ENCODE results near the gene PLVAP. TPM values are rescaled to one million over a fixed set of nuclear protein-coding genes. Genes with fewer than 3 reads are reported as not detected.

Gene PLVAP
- total RNA-seq, 1 experiment from 2014 or later = not detected

GRCh38 chr19:17321655-17322489, 55.3 kb downstream of the PLVAP start:
- Histone ChIP-seq H4K91ac (ENCODE audit: insufficient read length, low read depth, low read length) (no peak overlapping the region), H3K27ac (ENCODE audit: insufficient read length, low read depth, low read length) (no peak overlapping the region), H3K4ac (ENCODE audit: low read depth, low read length) (no peak overlapping the region), H4K20me1 (ENCODE audit: control insufficient read depth, insufficient read depth, insufficient read length) (no peaks in the 10 kb centered on the region), H3K23me2 (ENCODE audit: insufficient read length, low read depth, low read length, poor library complexity, severe bottlenecking) (no peaks in the 10 kb centered on the region), H2BK5ac (ENCODE audit: insufficient read length, low read length) (no peak overlapping the region), H3K56ac (ENCODE audit: insufficient read length, low read depth, low read length) (no peak overlapping the region), H2AK5ac (ENCODE audit: insufficient read length, low read length) (no peak overlapping the region), H3K4me2 (ENCODE audit: insufficient read depth, insufficient read length, low read length) (no peak overlapping the region), H4K8ac (replicated peaks; ENCODE audit: insufficient read length, low read depth, low read length) (no peak overlapping the region), H3K79me2 (ENCODE audit: insufficient read depth, low read length) (no peaks in the 10 kb centered on the region), H2BK120ac (ENCODE audit: low read depth, low read length, poor library complexity, severe bottlenecking) (no peak overlapping the region), H3K23ac (ENCODE audit: insufficient read length, low read depth, low read length) (no peak overlapping the region), H3K4me1 (ENCODE audit: insufficient read depth, low read length) (no peaks in the 10 kb centered on the region), H2AFZ (ENCODE audit: low read length) (no peak overlapping the region), H3K9me3 (ENCODE audit: control insufficient read depth, low read depth, low read length) (no peaks in the 10 kb centered on the region), H3K79me1 (ENCODE audit: insufficient read depth, low read depth, low read length, poor library complexity, severe bottlenecking) (no peaks in the 10 kb centered on the region), H2BK20ac (ENCODE audit: low read depth, low read length, poor library complexity, severe bottlenecking) (no peak overlapping the region), H2BK15ac (ENCODE audit: low read depth, low read length) (no peak overlapping the region), H3K18ac (ENCODE audit: insufficient read length, low read depth, low read length) (no peak overlapping the region), H3K27me3 (ENCODE audit: insufficient read depth, low read length) (no peaks in the 10 kb centered on the region), H2BK12ac (ENCODE audit: insufficient read length, low read depth, low read length) (no peak overlapping the region), H3K14ac (ENCODE audit: insufficient read depth, low read length) (no peak overlapping the region), H3T11ph (ENCODE audit: low read length) (no peak overlapping the region), H4K5ac (ENCODE audit: insufficient read length, low read depth, low read length) (no peak overlapping the region), H3K9ac (ENCODE audit: extremely low read depth, insufficient read length, low read length) (no peak overlapping the region)
- Mint-ChIP-seq H3K9me3 (no peaks in the 10 kb centered on the region), H3K4me3 (no peak overlapping the region; a peak in 1 of 5 replicates), H3K27me3 (ENCODE audit: low read depth) (peaks cover 2% of the 10 kb centered on the region; the same call in 1 of the 2 replicates), H3K27ac (peak overlapping the region; percentile 48 to 90 (median 87); a peak in 6 of 7 replicates), H3K36me3 (ENCODE audit: insufficient read depth in 1 of 3, low read depth in 3 of 3) (peaks cover 15 to 51% (median 28%) of the 10 kb centered on the region in 3 experiments), H3K4me1 (peaks cover 4 to 8% of the 10 kb centered on the region in 2 experiments)
- TF ChIP-seq, protein P1, sequence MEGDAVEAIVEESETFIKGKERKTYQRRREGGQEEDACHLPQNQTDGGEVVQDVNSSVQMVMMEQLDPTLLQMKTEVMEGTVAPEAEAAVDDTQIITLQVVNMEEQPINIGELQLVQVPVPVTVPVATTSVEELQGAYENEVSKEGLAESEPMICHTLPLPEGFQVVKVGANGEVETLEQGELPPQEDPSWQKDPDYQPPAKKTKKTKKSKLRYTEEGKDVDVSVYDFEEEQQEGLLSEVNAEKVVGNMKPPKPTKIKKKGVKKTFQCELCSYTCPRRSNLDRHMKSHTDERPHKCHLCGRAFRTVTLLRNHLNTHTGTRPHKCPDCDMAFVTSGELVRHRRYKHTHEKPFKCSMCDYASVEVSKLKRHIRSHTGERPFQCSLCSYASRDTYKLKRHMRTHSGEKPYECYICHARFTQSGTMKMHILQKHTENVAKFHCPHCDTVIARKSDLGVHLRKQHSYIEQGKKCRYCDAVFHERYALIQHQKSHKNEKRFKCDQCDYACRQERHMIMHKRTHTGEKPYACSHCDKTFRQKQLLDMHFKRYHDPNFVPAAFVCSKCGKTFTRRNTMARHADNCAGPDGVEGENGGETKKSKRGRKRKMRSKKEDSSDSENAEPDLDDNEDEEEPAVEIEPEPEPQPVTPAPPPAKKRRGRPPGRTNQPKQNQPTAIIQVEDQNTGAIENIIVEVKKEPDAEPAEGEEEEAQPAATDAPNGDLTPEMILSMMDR (conservative IDR thresholded peaks at IDR 0.05) = no peak
- no peak for DNase-seq
- WGBS (ENCODE audit: extremely low coverage, insufficient read length, low lambda C conversion rate) = no CpG with 5 or more reads among the region's 19 CpGs
